ENCODE measurements around the gene HSPA13. TPM values are rescaled to one million over a fixed set of nuclear protein-coding genes. Genes with fewer than 3 reads are reported as not detected.

HSPA13 gene
- total RNA-seq, 1 donor from 2014 or later: 67.2 TPM

- TF ChIP-seq EZH2 (IDR thresholded peaks at IDR 0.05; ENCODE audit: insufficient read depth, low read length) (no peak), CTCF (IDR thresholded peaks at IDR 0.05; ENCODE audit: insufficient read depth, low read depth, low read length) (no peak)
- no peak overlapping the region for H3K27ac ChIP-seq (ENCODE audit: low read depth, low read length)
- peaks cover 31% of the 10 kb centered on the region for H3K36me3 ChIP-seq (ENCODE audit: insufficient read depth, low read length)
- no peak overlapping the region for H3K4me3 ChIP-seq (ENCODE audit: insufficient read depth, low read depth, low read length)
- Mint-ChIP-seq H3K27ac (ENCODE audit: unreplicated experiment) (no peak overlapping the region), H3K27me3 (ENCODE audit: low read depth, unreplicated experiment) (no peaks in the 10 kb centered on the region), H3K4me3 (ENCODE audit: unreplicated experiment) (no peak overlapping the region), H3K9me3 (ENCODE audit: unreplicated experiment) (no peaks in the 10 kb centered on the region), H3K4me1 (ENCODE audit: low read depth, unreplicated experiment) (peaks cover 3% of the 10 kb centered on the region), H3K36me3 (ENCODE audit: low read depth, unreplicated experiment) (peaks cover 5% of the 10 kb centered on the region)
- no peaks in the 10 kb centered on the region for H3K9me3 ChIP-seq (ENCODE audit: insufficient read depth, low read depth, low read length)
- no peak overlapping the region for H3K4me2 ChIP-seq (ENCODE audit: low read length)
- DNase-seq (ENCODE audit: low read depth) (no peak), FAIRE-seq (no peak)
- H3K27me3 ChIP-seq (ENCODE audit: insufficient read depth, low read length): no peaks in the 10 kb centered on the region
- H3K4me1 ChIP-seq (ENCODE audit: insufficient read depth, low read length): no peaks in the 10 kb centered on the region
- peaks cover 9% of the 10 kb centered on the region for H4K20me1 ChIP-seq (ENCODE audit: insufficient read depth, low read length)
- H3K79me2 ChIP-seq (ENCODE audit: insufficient read depth, low read length): peaks cover 29% of the 10 kb centered on the region
- no peak overlapping the region for H2AFZ ChIP-seq (ENCODE audit: low read depth, low read length)
- H3K9ac ChIP-seq (ENCODE audit: low read length): no peak overlapping the region
Observed at GRCh38 chr21:14376854-14377253, 6.1 kb downstream of the HSPA13 start.

DNA sequence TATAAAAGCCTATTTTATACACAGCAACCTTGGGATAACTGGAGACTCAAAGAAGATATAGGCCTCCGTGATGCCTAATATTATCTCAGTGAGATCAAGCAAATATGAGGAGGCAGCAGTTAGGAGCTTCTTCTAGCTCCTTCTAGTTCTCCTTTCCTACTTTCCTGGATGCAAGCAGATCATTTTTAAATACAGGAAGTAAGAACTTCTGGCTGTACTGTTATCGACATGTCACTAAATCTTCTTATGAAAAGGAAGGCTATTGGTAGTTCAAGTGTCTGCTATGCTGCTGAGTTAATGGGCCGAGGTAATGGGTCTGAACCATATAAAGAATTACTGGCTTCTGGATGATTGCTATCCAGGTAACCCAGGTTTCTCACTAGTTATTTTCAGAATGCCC, 15.9 kb downstream of the HSPA13 start:
- no peaks in the 10 kb centered on the region for H3K36me3 Mint-ChIP-seq (ENCODE audit: low read depth, unreplicated experiment)
- H3K4me2 ChIP-seq (ENCODE audit: low read length): no peak overlapping the region
- no peaks in the 10 kb centered on the region for H3K9me3 ChIP-seq (ENCODE audit: insufficient read depth, low read depth, low read length)
- no peak overlapping the region for H3K27ac ChIP-seq (ENCODE audit: low read depth, low read length)
- H3K4me3 ChIP-seq (ENCODE audit: insufficient read depth, low read depth, low read length): no peak overlapping the region
- H3K27me3 ChIP-seq (ENCODE audit: insufficient read depth, low read length): no peaks in the 10 kb centered on the region
- peaks cover 3% of the 10 kb centered on the region for H3K9me3 Mint-ChIP-seq (ENCODE audit: unreplicated experiment)
- H3K9ac ChIP-seq (ENCODE audit: low read length): no peak overlapping the region
- no peaks in the 10 kb centered on the region for H3K36me3 ChIP-seq (ENCODE audit: insufficient read depth, low read length)
- no peak overlapping the region for H2AFZ ChIP-seq (ENCODE audit: low read depth, low read length)
- FAIRE-seq (no peak), DNase-seq (ENCODE audit: low read depth) (no peak)
- no peaks in the 10 kb centered on the region for H3K4me1 ChIP-seq (ENCODE audit: insufficient read depth, low read length)
- no peak for TF ChIP-seq CTCF (IDR thresholded peaks at IDR 0.05; ENCODE audit: insufficient read depth, low read depth, low read length)
- TF ChIP-seq EZH2 (IDR thresholded peaks at IDR 0.05; ENCODE audit: insufficient read depth, low read length): no peak
- no peak overlapping the region for H3K27ac Mint-ChIP-seq (ENCODE audit: unreplicated experiment)
- no peaks in the 10 kb centered on the region for H3K79me2 ChIP-seq (ENCODE audit: insufficient read depth, low read length)
- no peaks in the 10 kb centered on the region for H3K27me3 Mint-ChIP-seq (ENCODE audit: low read depth, unreplicated experiment)
- no peaks in the 10 kb centered on the region for H4K20me1 ChIP-seq (ENCODE audit: insufficient read depth, low read length)
- H3K4me1 Mint-ChIP-seq (ENCODE audit: low read depth, unreplicated experiment): no peaks in the 10 kb centered on the region
- no peak overlapping the region for H3K4me3 Mint-ChIP-seq (ENCODE audit: unreplicated experiment)

DNA sequence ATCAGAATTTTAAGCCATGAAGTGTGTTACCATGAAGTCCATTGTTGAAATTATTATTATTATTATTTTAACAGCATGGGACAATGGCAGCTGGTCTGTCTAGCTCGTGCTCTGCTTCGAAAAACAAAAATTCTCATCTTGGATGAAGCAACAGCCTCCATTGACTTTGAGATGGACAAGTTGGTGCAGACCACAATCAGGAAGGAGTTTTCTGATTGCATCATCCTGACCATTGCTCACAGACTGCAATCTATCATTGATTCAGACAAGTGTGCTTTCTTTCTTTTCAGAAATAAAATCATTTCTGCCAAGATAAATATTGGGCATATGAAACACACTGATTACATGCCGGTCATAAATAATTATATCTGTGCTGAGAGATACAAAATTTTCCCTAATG, 21.0 kb downstream of the HSPA13 start:
- Histone ChIP-seq H3K79me2 (ENCODE audit: insufficient read depth, low read length) (no peaks in the 10 kb centered on the region), H3K4me3 (ENCODE audit: insufficient read depth, low read depth, low read length) (no peak overlapping the region), H3K4me1 (ENCODE audit: insufficient read depth, low read length) (no peaks in the 10 kb centered on the region), H3K4me2 (ENCODE audit: low read length) (no peak overlapping the region), H4K20me1 (ENCODE audit: insufficient read depth, low read length) (no peaks in the 10 kb centered on the region), H3K27ac (ENCODE audit: low read depth, low read length) (no peak overlapping the region), H3K36me3 (ENCODE audit: insufficient read depth, low read length) (no peaks in the 10 kb centered on the region), H3K9me3 (ENCODE audit: insufficient read depth, low read depth, low read length) (no peaks in the 10 kb centered on the region), H3K9ac (ENCODE audit: low read length) (no peak overlapping the region), H3K27me3 (ENCODE audit: insufficient read depth, low read length) (no peaks in the 10 kb centered on the region), H2AFZ (ENCODE audit: low read depth, low read length) (no peak overlapping the region)
- Mint-ChIP-seq H3K36me3 (ENCODE audit: low read depth, unreplicated experiment) (no peaks in the 10 kb centered on the region), H3K4me3 (ENCODE audit: unreplicated experiment) (peak overlapping the region; percentile 22), H3K27me3 (ENCODE audit: low read depth, unreplicated experiment) (no peaks in the 10 kb centered on the region), H3K9me3 (ENCODE audit: unreplicated experiment) (peaks cover 3% of the 10 kb centered on the region), H3K4me1 (ENCODE audit: low read depth, unreplicated experiment) (no peaks in the 10 kb centered on the region), H3K27ac (ENCODE audit: unreplicated experiment) (peak overlapping the region; percentile 66)
- no peak for TF ChIP-seq EZH2 (IDR thresholded peaks at IDR 0.05; ENCODE audit: insufficient read depth, low read length)
- TF ChIP-seq CTCF (IDR thresholded peaks at IDR 0.05; ENCODE audit: insufficient read depth, low read depth, low read length): no peak
- DNase-seq (ENCODE audit: low read depth): peak; percentile 18
- FAIRE-seq: no peak

All from astrocyte (in vitro differentiated cells and primary cell).